WTC11 (cell line): ENCODE results near the gene UPK3A. TPM values are rescaled to one million over a fixed set of nuclear protein-coding genes. Genes with fewer than 3 reads are reported as not detected.
A peak's percentile ranks its signal among the peaks of the same experiment; 100 is the strongest.

Experiments
- ATAC-seq: fragments of 200-7000 bp; cut with Tn5 transposase; 2 replicates; pipeline ENCODE4 v1.10.0; 2021; ENCODE audit warnings: mild to moderate bottlenecking, moderate library complexity
- CTCF ChIA-PET: fragments of 300-600 bp; sonication (Branson Sonifier 250); formaldehyde crosslinking; loops from one replicate; lab custom pipeline; 2021; ENCODE audit warnings: antibody characterized with exemption; lab: Charles Lee
- POLR2A ChIA-PET: fragments of 350-600 bp; sonication (Branson Sonifier 250); formaldehyde crosslinking; loops from one replicate; lab custom pipeline; 2021; ENCODE audit warnings: antibody characterized with exemption; lab: Charles Lee
- DNase-seq: peaks from one replicate; pipeline ENCODE4 v3.0.0; 2021; ENCODE audit warnings: low spot score
- H3K27ac Mint-ChIP-seq: 2 replicates; pipeline ENCODE4 v1.8.0; 2021; ENCODE audit warnings: mixed read lengths
- H3K27me3 Mint-ChIP-seq: 2 replicates; pipeline ENCODE4 v1.8.0; 2021; ENCODE audit warnings: low read depth, mild to moderate bottlenecking, moderate library complexity, mixed read lengths
- H3K36me3 Mint-ChIP-seq: 2 replicates; pipeline ENCODE4 v1.8.0; 2021; ENCODE audit warnings: mixed read lengths
- H3K4me1 Mint-ChIP-seq: 2 replicates; pipeline ENCODE4 v1.8.0; 2022; ENCODE audit warnings: mixed read lengths
- H3K4me3 Mint-ChIP-seq: 2 replicates; pipeline ENCODE4 v1.8.0; 2021; ENCODE audit warnings: mild to moderate bottlenecking, moderate library complexity, mixed read lengths
- H3K9me3 Mint-ChIP-seq: 2 replicates; pipeline ENCODE4 v1.8.0; 2021; ENCODE audit warnings: mixed read lengths
- ATF1 ChIP-seq: sonication (generic); formaldehyde crosslinking; IDR thresholded peaks from 2 replicates; pipeline ENCODE4 v1.8.1; 2023; ENCODE audit warnings: mild to moderate bottlenecking, moderate library complexity, missing genetic modification reagents
- CBFB ChIP-seq: sonication (generic); formaldehyde crosslinking; IDR thresholded peaks from 2 replicates; pipeline ENCODE4 v1.8.1; 2022; ENCODE audit warnings: mild to moderate bottlenecking, low read depth, missing genetic modification reagents
- FOXK1 ChIP-seq: sonication (generic); formaldehyde crosslinking; IDR thresholded peaks from 2 replicates; pipeline ENCODE4 v1.8.0; 2022; ENCODE audit warnings: mild to moderate bottlenecking, moderate library complexity, missing genetic modification reagents
- MYBL2 ChIP-seq: sonication (generic); formaldehyde crosslinking; IDR thresholded peaks from 2 replicates; pipeline ENCODE4 v1.8.1; 2023; ENCODE audit warnings: mild to moderate bottlenecking, moderate library complexity, missing genetic modification reagents
- ZNF121 ChIP-seq: sonication (generic); formaldehyde crosslinking; IDR thresholded peaks from 2 replicates; pipeline ENCODE4 v1.8.0; 2023; ENCODE audit warnings: missing genetic modification reagents
- ZNF396 ChIP-seq: fragments of 250-450 bp; sonication (Bioruptor Pico); IDR thresholded peaks from 2 replicates; pipeline ENCODE4 v1.8.0; 2021; ENCODE audit warnings: mild to moderate bottlenecking, moderate library complexity, borderline replicate concordance
- ZNF423 ChIP-seq: fragments of 250-450 bp; sonication (Bioruptor Pico); IDR thresholded peaks from 2 replicates; pipeline ENCODE4 v2.1.2; 2022; ENCODE audit warnings: mild to moderate bottlenecking, moderate library complexity
- total RNA-seq: library from RNA; stranded (reverse); gene quantifications from 3 replicates; pipeline ENCODE4 v1.2.3, GENCODE V29; 2021
- TF ChIP-seq, protein P1 (sequence below): sonication (generic); formaldehyde crosslinking; IDR thresholded peaks from 2 replicates; pipeline ENCODE4 v1.8.1; 2023; ENCODE audit warnings: mild to moderate bottlenecking, missing genetic modification reagents, moderate library complexity
- TF ChIP-seq, protein P2 (sequence below): sonication (generic); formaldehyde crosslinking; IDR thresholded peaks from 2 replicates; pipeline ENCODE4 v1.8.1; 2022; ENCODE audit warnings: low read depth, mild to moderate bottlenecking, moderate library complexity, missing genetic modification reagents, borderline replicate concordance
- TF ChIP-seq, protein P3 (sequence below): sonication (generic); formaldehyde crosslinking; IDR thresholded peaks from 2 replicates; pipeline ENCODE4 v1.8.0; 2022; ENCODE audit warnings: mild to moderate bottlenecking, missing genetic modification reagents
- TF ChIP-seq, protein P4 (sequence below): sonication (generic); formaldehyde crosslinking; IDR thresholded peaks from 2 replicates; pipeline ENCODE4 v1.8.0; 2022; ENCODE audit warnings: mild to moderate bottlenecking, missing genetic modification reagents
- TF ChIP-seq, protein P5 (sequence below): sonication (generic); formaldehyde crosslinking; IDR thresholded peaks from 2 replicates; pipeline ENCODE4 v1.8.0; 2023; ENCODE audit warnings: mild to moderate bottlenecking, missing genetic modification reagents
- TF ChIP-seq, protein P6 (sequence below): fragments of 250-450 bp; sonication (Bioruptor Pico); IDR thresholded peaks from 2 replicates; pipeline ENCODE4 v1.9.0; 2021; ENCODE audit warnings: mild to moderate bottlenecking
- TF ChIP-seq, protein P7 (sequence below): sonication (generic); formaldehyde crosslinking; IDR thresholded peaks from 2 replicates; pipeline ENCODE4 v1.8.0; 2022; ENCODE audit warnings: mild to moderate bottlenecking, missing genetic modification reagents
- TF ChIP-seq, protein P8 (sequence below): sonication (generic); formaldehyde crosslinking; IDR thresholded peaks from 2 replicates; pipeline ENCODE4 v1.8.1; 2023; ENCODE audit warnings: mild to moderate bottlenecking, moderate library complexity, missing genetic modification reagents
- TF ChIP-seq, protein P9 (sequence below): sonication (generic); formaldehyde crosslinking; conservative IDR thresholded peaks from 2 replicates; pipeline ENCODE4 v1.8.1; 2022; ENCODE audit warnings: mild to moderate bottlenecking, missing genetic modification reagents

UPK3A gene
- total RNA-seq, 1 experiment from 2014 or later = 0.37 TPM

DNA sequence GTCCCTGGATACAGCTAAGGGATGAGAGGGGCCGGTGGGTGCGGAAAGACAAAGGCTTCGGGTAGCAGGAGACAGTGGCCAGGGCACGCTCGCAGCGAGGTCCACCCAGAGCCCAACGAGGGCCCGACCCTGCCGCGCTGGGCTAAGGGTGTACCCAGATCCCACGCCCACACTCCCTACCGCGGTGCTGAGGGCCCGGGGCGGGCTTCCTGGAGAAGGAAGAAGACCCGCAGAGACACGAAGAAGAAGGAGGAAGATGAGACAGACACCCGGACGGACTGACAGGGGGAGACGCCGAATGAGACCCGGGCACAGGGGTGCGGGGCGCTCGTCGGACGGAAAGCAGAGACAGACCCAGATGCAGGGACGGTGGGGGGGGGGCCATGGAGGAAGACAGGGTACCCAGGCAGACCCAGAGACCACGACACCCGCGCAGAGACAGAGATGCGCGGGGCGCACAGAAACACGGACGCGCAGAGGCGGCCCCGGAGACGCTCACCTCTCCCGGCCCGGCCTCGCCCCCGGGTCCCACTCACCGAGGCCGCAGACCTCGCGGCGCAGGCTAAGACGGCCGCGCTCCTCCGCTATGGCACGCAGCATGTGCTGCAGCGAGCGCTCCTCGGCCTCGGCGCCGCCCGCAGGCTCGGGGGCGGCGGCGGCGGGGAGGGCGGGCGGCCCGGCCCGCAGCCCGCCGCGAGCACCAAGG is 44.5 kb upstream of the UPK3A start:
- H3K4me1 Mint-ChIP-seq = peaks cover 20% of the 10 kb centered on the region
- H3K27ac Mint-ChIP-seq = no peak overlapping the region
- H3K36me3 Mint-ChIP-seq = 0 out of 2 replicates have a peak, but pooled peaks cover 3% of the 10 kb centered on the region
- POLR2A ChIA-PET = no interaction called here
- no peaks in the 10 kb centered on the region for H3K9me3 Mint-ChIP-seq
- peaks cover 23% of the 10 kb centered on the region for H3K27me3 Mint-ChIP-seq
- ATAC-seq (peak; percentile 12), DNase-seq (no peak)
- CTCF ChIA-PET = no interaction called here
- TF ChIP-seq ZNF396 (CRISPR knock-in tag) = no peak
- TF ChIP-seq, protein P1, sequence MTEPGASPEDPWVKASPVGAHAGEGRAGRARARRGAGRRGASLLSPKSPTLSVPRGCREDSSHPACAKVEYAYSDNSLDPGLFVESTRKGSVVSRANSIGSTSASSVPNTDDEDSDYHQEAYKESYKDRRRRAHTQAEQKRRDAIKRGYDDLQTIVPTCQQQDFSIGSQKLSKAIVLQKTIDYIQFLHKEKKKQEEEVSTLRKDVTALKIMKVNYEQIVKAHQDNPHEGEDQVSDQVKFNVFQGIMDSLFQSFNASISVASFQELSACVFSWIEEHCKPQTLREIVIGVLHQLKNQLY (CRISPR knock-in tag) = no peak
- no peak for TF ChIP-seq ZNF423
- TF ChIP-seq, protein P2, sequence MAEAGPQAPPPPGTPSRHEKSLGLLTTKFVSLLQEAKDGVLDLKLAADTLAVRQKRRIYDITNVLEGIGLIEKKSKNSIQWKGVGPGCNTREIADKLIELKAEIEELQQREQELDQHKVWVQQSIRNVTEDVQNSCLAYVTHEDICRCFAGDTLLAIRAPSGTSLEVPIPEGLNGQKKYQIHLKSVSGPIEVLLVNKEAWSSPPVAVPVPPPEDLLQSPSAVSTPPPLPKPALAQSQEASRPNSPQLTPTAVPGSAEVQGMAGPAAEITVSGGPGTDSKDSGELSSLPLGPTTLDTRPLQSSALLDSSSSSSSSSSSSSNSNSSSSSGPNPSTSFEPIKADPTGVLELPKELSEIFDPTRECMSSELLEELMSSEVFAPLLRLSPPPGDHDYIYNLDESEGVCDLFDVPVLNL (CRISPR knock-in tag) = no peak
- TF ChIP-seq, protein P3, sequence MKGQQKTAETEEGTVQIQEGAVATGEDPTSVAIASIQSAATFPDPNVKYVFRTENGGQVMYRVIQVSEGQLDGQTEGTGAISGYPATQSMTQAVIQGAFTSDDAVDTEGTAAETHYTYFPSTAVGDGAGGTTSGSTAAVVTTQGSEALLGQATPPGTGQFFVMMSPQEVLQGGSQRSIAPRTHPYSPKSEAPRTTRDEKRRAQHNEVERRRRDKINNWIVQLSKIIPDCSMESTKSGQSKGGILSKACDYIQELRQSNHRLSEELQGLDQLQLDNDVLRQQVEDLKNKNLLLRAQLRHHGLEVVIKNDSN (CRISPR knock-in tag) = 0 out of 2 replicates have a peak, but pooled peaks have one; percentile 12
- TF ChIP-seq ATF1 (CRISPR knock-in tag) = no peak
- TF ChIP-seq CBFB = no peak
- TF ChIP-seq, protein P4, sequence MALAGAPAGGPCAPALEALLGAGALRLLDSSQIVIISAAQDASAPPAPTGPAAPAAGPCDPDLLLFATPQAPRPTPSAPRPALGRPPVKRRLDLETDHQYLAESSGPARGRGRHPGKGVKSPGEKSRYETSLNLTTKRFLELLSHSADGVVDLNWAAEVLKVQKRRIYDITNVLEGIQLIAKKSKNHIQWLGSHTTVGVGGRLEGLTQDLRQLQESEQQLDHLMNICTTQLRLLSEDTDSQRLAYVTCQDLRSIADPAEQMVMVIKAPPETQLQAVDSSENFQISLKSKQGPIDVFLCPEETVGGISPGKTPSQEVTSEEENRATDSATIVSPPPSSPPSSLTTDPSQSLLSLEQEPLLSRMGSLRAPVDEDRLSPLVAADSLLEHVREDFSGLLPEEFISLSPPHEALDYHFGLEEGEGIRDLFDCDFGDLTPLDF (CRISPR knock-in tag) = no peak
- TF ChIP-seq, protein P5, sequence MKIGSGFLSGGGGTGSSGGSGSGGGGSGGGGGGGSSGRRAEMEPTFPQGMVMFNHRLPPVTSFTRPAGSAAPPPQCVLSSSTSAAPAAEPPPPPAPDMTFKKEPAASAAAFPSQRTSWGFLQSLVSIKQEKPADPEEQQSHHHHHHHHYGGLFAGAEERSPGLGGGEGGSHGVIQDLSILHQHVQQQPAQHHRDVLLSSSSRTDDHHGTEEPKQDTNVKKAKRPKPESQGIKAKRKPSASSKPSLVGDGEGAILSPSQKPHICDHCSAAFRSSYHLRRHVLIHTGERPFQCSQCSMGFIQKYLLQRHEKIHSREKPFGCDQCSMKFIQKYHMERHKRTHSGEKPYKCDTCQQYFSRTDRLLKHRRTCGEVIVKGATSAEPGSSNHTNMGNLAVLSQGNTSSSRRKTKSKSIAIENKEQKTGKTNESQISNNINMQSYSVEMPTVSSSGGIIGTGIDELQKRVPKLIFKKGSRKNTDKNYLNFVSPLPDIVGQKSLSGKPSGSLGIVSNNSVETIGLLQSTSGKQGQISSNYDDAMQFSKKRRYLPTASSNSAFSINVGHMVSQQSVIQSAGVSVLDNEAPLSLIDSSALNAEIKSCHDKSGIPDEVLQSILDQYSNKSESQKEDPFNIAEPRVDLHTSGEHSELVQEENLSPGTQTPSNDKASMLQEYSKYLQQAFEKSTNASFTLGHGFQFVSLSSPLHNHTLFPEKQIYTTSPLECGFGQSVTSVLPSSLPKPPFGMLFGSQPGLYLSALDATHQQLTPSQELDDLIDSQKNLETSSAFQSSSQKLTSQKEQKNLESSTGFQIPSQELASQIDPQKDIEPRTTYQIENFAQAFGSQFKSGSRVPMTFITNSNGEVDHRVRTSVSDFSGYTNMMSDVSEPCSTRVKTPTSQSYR = no peak
- TF ChIP-seq, protein P6, sequence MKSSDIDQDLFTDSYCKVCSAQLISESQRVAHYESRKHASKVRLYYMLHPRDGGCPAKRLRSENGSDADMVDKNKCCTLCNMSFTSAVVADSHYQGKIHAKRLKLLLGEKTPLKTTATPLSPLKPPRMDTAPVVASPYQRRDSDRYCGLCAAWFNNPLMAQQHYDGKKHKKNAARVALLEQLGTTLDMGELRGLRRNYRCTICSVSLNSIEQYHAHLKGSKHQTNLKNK = no peak
- no peak for TF ChIP-seq MYBL2 (CRISPR knock-in tag)
- TF ChIP-seq, protein P7, sequence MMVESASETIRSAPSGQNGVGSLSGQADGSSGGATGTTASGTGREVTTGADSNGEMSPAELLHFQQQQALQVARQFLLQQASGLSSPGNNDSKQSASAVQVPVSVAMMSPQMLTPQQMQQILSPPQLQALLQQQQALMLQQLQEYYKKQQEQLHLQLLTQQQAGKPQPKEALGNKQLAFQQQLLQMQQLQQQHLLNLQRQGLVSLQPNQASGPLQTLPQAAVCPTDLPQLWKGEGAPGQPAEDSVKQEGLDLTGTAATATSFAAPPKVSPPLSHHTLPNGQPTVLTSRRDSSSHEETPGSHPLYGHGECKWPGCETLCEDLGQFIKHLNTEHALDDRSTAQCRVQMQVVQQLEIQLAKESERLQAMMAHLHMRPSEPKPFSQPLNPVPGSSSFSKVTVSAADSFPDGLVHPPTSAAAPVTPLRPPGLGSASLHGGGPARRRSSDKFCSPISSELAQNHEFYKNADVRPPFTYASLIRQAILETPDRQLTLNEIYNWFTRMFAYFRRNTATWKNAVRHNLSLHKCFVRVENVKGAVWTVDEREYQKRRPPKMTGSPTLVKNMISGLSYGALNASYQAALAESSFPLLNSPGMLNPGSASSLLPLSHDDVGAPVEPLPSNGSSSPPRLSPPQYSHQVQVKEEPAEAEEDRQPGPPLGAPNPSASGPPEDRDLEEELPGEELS (CRISPR knock-in tag) = no peak
- no peak for TF ChIP-seq ZNF121 (CRISPR knock-in tag)
- TF ChIP-seq, protein P8, sequence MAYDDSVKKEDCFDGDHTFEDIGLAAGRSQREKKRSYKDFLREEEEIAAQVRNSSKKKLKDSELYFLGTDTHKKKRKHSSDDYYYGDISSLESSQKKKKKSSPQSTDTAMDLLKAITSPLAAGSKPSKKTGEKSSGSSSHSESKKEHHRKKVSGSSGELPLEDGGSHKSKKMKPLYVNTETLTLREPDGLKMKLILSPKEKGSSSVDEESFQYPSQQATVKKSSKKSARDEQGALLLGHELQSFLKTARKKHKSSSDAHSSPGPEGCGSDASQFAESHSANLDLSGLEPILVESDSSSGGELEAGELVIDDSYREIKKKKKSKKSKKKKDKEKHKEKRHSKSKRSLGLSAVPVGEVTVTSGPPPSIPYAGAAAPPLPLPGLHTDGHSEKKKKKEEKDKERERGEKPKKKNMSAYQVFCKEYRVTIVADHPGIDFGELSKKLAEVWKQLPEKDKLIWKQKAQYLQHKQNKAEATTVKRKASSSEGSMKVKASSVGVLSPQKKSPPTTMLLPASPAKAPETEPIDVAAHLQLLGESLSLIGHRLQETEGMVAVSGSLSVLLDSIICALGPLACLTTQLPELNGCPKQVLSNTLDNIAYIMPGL (CRISPR knock-in tag) = peak; percentile 30; the same call in 1 of the 2 replicates
- TF ChIP-seq, protein P9, sequence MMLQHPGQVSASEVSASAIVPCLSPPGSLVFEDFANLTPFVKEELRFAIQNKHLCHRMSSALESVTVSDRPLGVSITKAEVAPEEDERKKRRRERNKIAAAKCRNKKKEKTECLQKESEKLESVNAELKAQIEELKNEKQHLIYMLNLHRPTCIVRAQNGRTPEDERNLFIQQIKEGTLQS (CRISPR knock-in tag) = no peak
- no peak for TF ChIP-seq FOXK1 (CRISPR knock-in tag)
- peak overlapping the region; percentile 88 for H3K4me3 Mint-ChIP-seq
